ENCODE data around the gene WWTR1. TPM values are rescaled to one million over a fixed set of nuclear protein-coding genes. Genes with fewer than 3 reads are reported as not detected.

Gene WWTR1
- total RNA-seq, 1 experiment from 2014 or later = 24.4 TPM

DNA sequence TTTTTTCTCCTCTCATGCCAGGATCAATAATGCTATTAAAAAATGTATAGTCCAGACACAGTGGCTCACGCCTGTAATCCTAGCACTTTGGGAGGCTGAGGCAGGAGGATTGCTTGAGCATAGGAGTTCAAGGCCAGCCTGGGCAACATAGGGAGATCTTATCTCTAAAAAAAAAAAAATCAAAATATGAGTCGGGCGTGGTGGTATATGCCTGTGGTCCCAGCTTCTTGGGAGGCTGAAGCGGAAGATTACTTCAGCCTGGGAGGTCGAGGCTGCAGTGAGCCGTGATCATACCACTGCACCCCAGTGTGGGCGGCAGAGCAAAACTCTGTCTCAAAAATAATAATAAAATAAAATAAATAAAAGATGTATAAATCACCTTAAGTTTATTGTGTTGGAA, 75.4 kb downstream of the WWTR1 start:
- Histone ChIP-seq H2BK12ac (ENCODE audit: insufficient read length, low read depth, low read length) (no peak overlapping the region), H3K79me1 (ENCODE audit: insufficient read depth, low read depth, low read length, poor library complexity, severe bottlenecking) (no peaks in the 10 kb centered on the region), H2BK5ac (ENCODE audit: insufficient read length, low read length) (no peak overlapping the region), H4K91ac (ENCODE audit: insufficient read length, low read depth, low read length) (no peak overlapping the region), H3K9me3 (ENCODE audit: control insufficient read depth, low read depth, low read length) (no peaks in the 10 kb centered on the region), H3K27ac (ENCODE audit: insufficient read length, low read depth, low read length) (no peak overlapping the region), H3K4ac (ENCODE audit: low read depth, low read length) (no peak overlapping the region), H4K5ac (ENCODE audit: insufficient read length, low read depth, low read length) (no peak overlapping the region), H2AFZ (ENCODE audit: low read length) (no peak overlapping the region), H2BK120ac (ENCODE audit: low read depth, low read length, poor library complexity, severe bottlenecking) (no peak overlapping the region), H4K20me1 (ENCODE audit: control insufficient read depth, insufficient read depth, insufficient read length) (no peaks in the 10 kb centered on the region), H3K23me2 (ENCODE audit: insufficient read length, low read depth, low read length, poor library complexity, severe bottlenecking) (no peaks in the 10 kb centered on the region), H3K4me1 (ENCODE audit: insufficient read depth, low read length) (peaks cover 7% of the 10 kb centered on the region; the same call in 1 of the 2 replicates), H3K56ac (ENCODE audit: insufficient read length, low read depth, low read length) (no peak overlapping the region), H4K8ac (replicated peaks; ENCODE audit: insufficient read length, low read depth, low read length) (no peak overlapping the region), H3T11ph (ENCODE audit: low read length) (no peak overlapping the region), H2BK20ac (ENCODE audit: low read depth, low read length, poor library complexity, severe bottlenecking) (no peak overlapping the region), H3K9ac (ENCODE audit: extremely low read depth, insufficient read length, low read length) (no peak overlapping the region), H3K14ac (ENCODE audit: insufficient read depth, low read length) (no peak overlapping the region), H2AK5ac (ENCODE audit: insufficient read length, low read length) (no peak overlapping the region), H3K18ac (ENCODE audit: insufficient read length, low read depth, low read length) (no peak overlapping the region), H3K27me3 (ENCODE audit: insufficient read depth, low read length) (no peaks in the 10 kb centered on the region), H2BK15ac (ENCODE audit: low read depth, low read length) (no peak overlapping the region), H3K79me2 (ENCODE audit: insufficient read depth, low read length) (no peaks in the 10 kb centered on the region), H3K23ac (ENCODE audit: insufficient read length, low read depth, low read length) (no peak overlapping the region), H3K4me2 (ENCODE audit: insufficient read depth, insufficient read length, low read length) (no peak overlapping the region)
- TF ChIP-seq, protein P1, sequence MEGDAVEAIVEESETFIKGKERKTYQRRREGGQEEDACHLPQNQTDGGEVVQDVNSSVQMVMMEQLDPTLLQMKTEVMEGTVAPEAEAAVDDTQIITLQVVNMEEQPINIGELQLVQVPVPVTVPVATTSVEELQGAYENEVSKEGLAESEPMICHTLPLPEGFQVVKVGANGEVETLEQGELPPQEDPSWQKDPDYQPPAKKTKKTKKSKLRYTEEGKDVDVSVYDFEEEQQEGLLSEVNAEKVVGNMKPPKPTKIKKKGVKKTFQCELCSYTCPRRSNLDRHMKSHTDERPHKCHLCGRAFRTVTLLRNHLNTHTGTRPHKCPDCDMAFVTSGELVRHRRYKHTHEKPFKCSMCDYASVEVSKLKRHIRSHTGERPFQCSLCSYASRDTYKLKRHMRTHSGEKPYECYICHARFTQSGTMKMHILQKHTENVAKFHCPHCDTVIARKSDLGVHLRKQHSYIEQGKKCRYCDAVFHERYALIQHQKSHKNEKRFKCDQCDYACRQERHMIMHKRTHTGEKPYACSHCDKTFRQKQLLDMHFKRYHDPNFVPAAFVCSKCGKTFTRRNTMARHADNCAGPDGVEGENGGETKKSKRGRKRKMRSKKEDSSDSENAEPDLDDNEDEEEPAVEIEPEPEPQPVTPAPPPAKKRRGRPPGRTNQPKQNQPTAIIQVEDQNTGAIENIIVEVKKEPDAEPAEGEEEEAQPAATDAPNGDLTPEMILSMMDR (conservative IDR thresholded peaks at IDR 0.05) = no peak
- no peaks in the 10 kb centered on the region; the same call in 1 of the 2 replicates for H3K27me3 Mint-ChIP-seq (ENCODE audit: low read depth)
- no peak for DNase-seq
- peaks cover 27 to 48% of the 10 kb centered on the region in 2 experiments for H3K4me1 Mint-ChIP-seq
- H3K27ac Mint-ChIP-seq = no peak overlapping the region
- H3K36me3 Mint-ChIP-seq (ENCODE audit: insufficient read depth in 1 of 3, low read depth in 3 of 3) = no peaks in the 10 kb centered on the region
- WGBS (ENCODE audit: extremely low coverage, insufficient read length, low lambda C conversion rate) = no CpG with 5 or more reads among the region's 7 CpGs
- H3K9me3 Mint-ChIP-seq = no peaks in the 10 kb centered on the region
- no peak overlapping the region for H3K4me3 Mint-ChIP-seq
